ENCODE data around the gene RNASE12.

DNA sequence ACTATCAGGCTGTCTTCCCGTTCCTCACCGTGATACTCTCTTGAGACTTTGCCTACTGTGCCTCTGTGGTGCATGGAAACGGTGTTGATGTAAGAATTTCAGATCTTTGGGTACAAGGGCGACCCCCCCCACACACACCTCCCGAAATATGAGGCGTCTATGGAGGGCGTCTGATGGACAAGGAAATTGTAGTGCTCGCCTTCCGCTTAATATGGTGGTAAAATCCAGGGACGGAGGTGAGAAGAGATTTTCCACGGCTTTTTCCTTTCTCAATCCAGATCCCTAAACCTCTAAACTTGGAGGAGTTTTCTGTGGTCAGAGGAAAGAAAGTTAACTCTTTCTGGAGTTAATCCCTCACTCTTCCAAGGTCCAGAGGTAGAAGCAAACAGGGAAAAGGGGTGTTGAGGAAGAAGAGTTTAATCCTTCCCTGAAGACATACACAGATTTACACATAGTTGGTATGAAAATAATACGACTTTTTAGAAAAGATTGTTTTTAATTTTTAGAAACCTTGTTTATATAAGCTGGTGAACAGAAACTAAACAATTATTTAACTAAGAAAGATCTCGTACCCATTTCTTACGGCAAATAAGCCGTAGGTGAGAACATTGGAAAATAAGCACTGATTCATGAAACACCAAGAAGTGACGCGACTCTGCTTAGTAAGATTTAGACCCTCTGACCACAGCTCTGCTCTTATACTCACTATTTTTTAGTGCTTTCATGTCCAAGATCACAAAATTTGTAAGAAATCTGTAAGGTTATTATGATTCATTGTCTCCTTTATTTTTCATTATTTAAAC is 23.1 kb upstream of the RNASE12 start:
- TF ChIP-seq, protein P1, sequence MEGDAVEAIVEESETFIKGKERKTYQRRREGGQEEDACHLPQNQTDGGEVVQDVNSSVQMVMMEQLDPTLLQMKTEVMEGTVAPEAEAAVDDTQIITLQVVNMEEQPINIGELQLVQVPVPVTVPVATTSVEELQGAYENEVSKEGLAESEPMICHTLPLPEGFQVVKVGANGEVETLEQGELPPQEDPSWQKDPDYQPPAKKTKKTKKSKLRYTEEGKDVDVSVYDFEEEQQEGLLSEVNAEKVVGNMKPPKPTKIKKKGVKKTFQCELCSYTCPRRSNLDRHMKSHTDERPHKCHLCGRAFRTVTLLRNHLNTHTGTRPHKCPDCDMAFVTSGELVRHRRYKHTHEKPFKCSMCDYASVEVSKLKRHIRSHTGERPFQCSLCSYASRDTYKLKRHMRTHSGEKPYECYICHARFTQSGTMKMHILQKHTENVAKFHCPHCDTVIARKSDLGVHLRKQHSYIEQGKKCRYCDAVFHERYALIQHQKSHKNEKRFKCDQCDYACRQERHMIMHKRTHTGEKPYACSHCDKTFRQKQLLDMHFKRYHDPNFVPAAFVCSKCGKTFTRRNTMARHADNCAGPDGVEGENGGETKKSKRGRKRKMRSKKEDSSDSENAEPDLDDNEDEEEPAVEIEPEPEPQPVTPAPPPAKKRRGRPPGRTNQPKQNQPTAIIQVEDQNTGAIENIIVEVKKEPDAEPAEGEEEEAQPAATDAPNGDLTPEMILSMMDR (conservative IDR thresholded peaks at IDR 0.05; ENCODE audit: low read depth, low read length): no peak
- no peak for TF ChIP-seq EZH2 (IDR thresholded peaks at IDR 0.05; ENCODE audit: borderline replicate concordance, low read depth, low read length, poor library complexity, severe bottlenecking)
